Transverse colon (tissue), 3 donors: ENCODE measurements around the gene CBLB.

Experiments
- CTCF ChIP-seq, 5 experiments: fragments of 200-600 bp in 3 of 5; fragments of 450-650 bp in 2 of 5; sonication (generic) in 3 of 5; IDR thresholded peaks; 1 replicate in 2 of 5; 2 replicates in 3 of 5; pipeline ENCODE4 v1.5.1; 2016 to 2017; ENCODE audit warnings: antibody characterized with exemption in 5 of 5, inconsistent platforms in 3 of 5, mild to moderate bottlenecking in 2 of 5, moderate library complexity in 1 of 5
- POLR2A ChIP-seq: fragments of 450-650 bp; IDR thresholded peaks from one replicate; pipeline ENCODE4 v1.6.1; 2016; ENCODE audit warnings: antibody characterized with exemption, mild to moderate bottlenecking, moderate library complexity

GRCh38 chr3:105801397-105801796 lies 67.4 kb downstream of the CBLB start:
- no peak for TF ChIP-seq POLR2A
- TF ChIP-seq CTCF (IDR thresholded peaks at IDR 0.05): no peak
